Gastroesophageal sphincter (tissue), 3 donors: ENCODE measurements around the gene SEMA6A.

Source experiments
- EP300 ChIP-seq: sonication (generic); formaldehyde crosslinking; IDR thresholded peaks from one replicate; pipeline ENCODE4 v1.6.1; 2017; ENCODE audit warnings: antibody characterized with exemption, mild to moderate bottlenecking
- POLR2A ChIP-seq, 2 donors: fragments of 450-650 bp; IDR thresholded peaks; one replicate each; pipeline ENCODE4 v1.6.1; 2017; ENCODE audit warnings: antibody characterized with exemption in 2 of 2, mild to moderate bottlenecking in 2 of 2, moderate library complexity in 1 of 2
- POLR2AphosphoS5 ChIP-seq: sonication (generic); formaldehyde crosslinking; IDR thresholded peaks from one replicate; pipeline ENCODE4 v1.6.1; 2017; ENCODE audit warnings: antibody characterized with exemption
- TF ChIP-seq, protein P1 (sequence below), 4 experiments: fragments of 200-600 bp in 2 of 4; fragments of 450-650 bp in 2 of 4; sonication (generic) in 1 of 4; IDR thresholded peaks; one replicate each; pipeline ENCODE4 v1.5.1; 2017 to 2019; ENCODE audit warnings: antibody characterized with exemption in 4 of 4, mild to moderate bottlenecking in 2 of 4, moderate library complexity in 2 of 4

DNA sequence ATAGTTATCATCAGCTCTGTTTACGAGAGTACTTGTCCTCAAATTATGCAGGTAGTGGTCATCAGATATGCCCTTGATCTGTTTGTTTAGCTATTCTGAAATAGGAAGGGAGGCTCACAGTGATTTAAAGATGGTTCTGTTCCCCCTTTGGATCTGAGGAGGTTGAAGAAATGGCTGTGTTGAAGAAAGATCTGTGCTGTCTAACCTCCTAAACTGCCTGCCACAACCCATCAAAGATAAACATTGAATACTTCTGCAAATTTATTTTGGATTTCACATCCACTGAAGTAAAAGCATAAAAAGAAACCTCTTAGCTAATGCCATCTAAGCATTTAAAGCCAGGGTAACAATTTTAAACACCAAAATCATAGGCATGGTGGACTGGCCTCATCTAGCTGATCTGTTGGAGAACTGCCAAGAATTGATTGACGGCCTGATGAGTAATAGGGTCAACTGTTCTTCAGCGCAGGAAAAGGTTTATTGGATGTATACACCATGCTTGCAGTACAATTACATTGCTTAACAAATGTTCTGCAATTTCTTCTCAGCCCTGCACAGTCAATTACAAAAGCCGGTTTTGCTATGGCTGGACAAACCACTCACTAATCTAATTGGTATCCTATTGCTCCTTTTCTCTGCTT lies 97.6 kb downstream of the SEMA6A start:
- TF ChIP-seq, protein P1, sequence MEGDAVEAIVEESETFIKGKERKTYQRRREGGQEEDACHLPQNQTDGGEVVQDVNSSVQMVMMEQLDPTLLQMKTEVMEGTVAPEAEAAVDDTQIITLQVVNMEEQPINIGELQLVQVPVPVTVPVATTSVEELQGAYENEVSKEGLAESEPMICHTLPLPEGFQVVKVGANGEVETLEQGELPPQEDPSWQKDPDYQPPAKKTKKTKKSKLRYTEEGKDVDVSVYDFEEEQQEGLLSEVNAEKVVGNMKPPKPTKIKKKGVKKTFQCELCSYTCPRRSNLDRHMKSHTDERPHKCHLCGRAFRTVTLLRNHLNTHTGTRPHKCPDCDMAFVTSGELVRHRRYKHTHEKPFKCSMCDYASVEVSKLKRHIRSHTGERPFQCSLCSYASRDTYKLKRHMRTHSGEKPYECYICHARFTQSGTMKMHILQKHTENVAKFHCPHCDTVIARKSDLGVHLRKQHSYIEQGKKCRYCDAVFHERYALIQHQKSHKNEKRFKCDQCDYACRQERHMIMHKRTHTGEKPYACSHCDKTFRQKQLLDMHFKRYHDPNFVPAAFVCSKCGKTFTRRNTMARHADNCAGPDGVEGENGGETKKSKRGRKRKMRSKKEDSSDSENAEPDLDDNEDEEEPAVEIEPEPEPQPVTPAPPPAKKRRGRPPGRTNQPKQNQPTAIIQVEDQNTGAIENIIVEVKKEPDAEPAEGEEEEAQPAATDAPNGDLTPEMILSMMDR (IDR thresholded peaks at IDR 0.05) = no peak
- no peak for TF ChIP-seq POLR2AphosphoS5
- no peak for TF ChIP-seq EP300
- no peak for TF ChIP-seq POLR2A (IDR thresholded peaks at IDR 0.05)
